ENCODE measurements around the gene NUP160.
"Not testable (repeated sequence)": the region's sequence is repeated elsewhere in the genome, so short reads cannot be mapped to it uniquely, and the experiment has no call there.

Gene NUP160

GRCh38 chr11:47775240-47775869 is 72.8 kb downstream of the NUP160 start:
- H3K4me3 ChIP-seq (ENCODE audit: low read length, poor library complexity, severe bottlenecking) = no peak overlapping the region
- H3K9me3 ChIP-seq (ENCODE audit: insufficient read depth, low read depth, low read length) = no peaks in the 10 kb centered on the region
- no peaks in the 10 kb centered on the region for H4K20me1 ChIP-seq (ENCODE audit: insufficient read depth, low read length, poor library complexity, severe bottlenecking)
- H3K4me1 ChIP-seq (ENCODE audit: insufficient read depth, low read length, poor library complexity, severe bottlenecking) = no peaks in the 10 kb centered on the region
- peaks cover 46% of the 10 kb centered on the region; the same call in 1 of the 2 replicates for H3K36me3 ChIP-seq (ENCODE audit: insufficient read depth, low read length)
- peaks cover 2% of the 10 kb centered on the region; the same call in 1 of the 2 replicates for H3F3A ChIP-seq (ENCODE audit: low read depth)
- no peaks in the 10 kb centered on the region for H3K9me2 ChIP-seq (replicated peaks; ENCODE audit: low read depth, low read length)
- no peaks in the 10 kb centered on the region for H3K27me3 ChIP-seq (ENCODE audit: insufficient read depth, low read length, poor library complexity, severe bottlenecking)
- H3K4me2 ChIP-seq (ENCODE audit: low read depth, low read length, poor library complexity, severe bottlenecking) = no peak overlapping the region
- no peaks in the 10 kb centered on the region for H3K79me2 ChIP-seq (ENCODE audit: insufficient read depth, low read length)
- no peak overlapping the region for H3K9ac ChIP-seq (ENCODE audit: low read depth, low read length, poor library complexity, severe bottlenecking)
- TF ChIP-seq CTCF (conservative IDR thresholded peaks at IDR 0.05; ENCODE audit: low read length) (no peak), EZH2phosphoT487 (IDR thresholded peaks at IDR 0.05; ENCODE audit: borderline replicate concordance) (no peak)
- H2AFZ ChIP-seq (ENCODE audit: low read length) = no peak overlapping the region

GRCh38 chr11:47773882-47774281 is 74.3 kb downstream of the NUP160 start:
- H3K79me2 ChIP-seq (ENCODE audit: insufficient read depth, low read length) = no peaks in the 10 kb centered on the region
- H3K4me3 ChIP-seq (ENCODE audit: low read length, poor library complexity, severe bottlenecking) = no peak overlapping the region
- H3K9ac ChIP-seq (ENCODE audit: low read depth, low read length, poor library complexity, severe bottlenecking) = no peak overlapping the region
- peaks cover 31% of the 10 kb centered on the region; the same call in 1 of the 2 replicates for H3K36me3 ChIP-seq (ENCODE audit: insufficient read depth, low read length)
- TF ChIP-seq EZH2phosphoT487 (IDR thresholded peaks at IDR 0.05; ENCODE audit: borderline replicate concordance) (no peak), CTCF (conservative IDR thresholded peaks at IDR 0.05; ENCODE audit: low read length) (no peak)
- H2AFZ ChIP-seq (ENCODE audit: low read length) = no peak overlapping the region
- no peaks in the 10 kb centered on the region for H3K4me1 ChIP-seq (ENCODE audit: insufficient read depth, low read length, poor library complexity, severe bottlenecking)
- H3K9me2 ChIP-seq (replicated peaks; ENCODE audit: low read depth, low read length) = no peaks in the 10 kb centered on the region
- H3K9me3 ChIP-seq (ENCODE audit: insufficient read depth, low read depth, low read length) = no peaks in the 10 kb centered on the region
- no peaks in the 10 kb centered on the region for H4K20me1 ChIP-seq (ENCODE audit: insufficient read depth, low read length, poor library complexity, severe bottlenecking)
- H3K27me3 ChIP-seq (ENCODE audit: insufficient read depth, low read length, poor library complexity, severe bottlenecking) = no peaks in the 10 kb centered on the region
- peaks cover 2% of the 10 kb centered on the region; the same call in 1 of the 2 replicates for H3F3A ChIP-seq (ENCODE audit: low read depth)
- no peak overlapping the region for H3K4me2 ChIP-seq (ENCODE audit: low read depth, low read length, poor library complexity, severe bottlenecking)

- H3K27me3 ChIP-seq (ENCODE audit: insufficient read depth, low read length, poor library complexity, severe bottlenecking); H3K9me3 ChIP-seq (ENCODE audit: insufficient read depth, low read depth, low read length); H3K36me3 ChIP-seq (ENCODE audit: insufficient read depth, low read length); H2AFZ ChIP-seq (ENCODE audit: low read length); H3K9ac ChIP-seq (ENCODE audit: low read depth, low read length, poor library complexity, severe bottlenecking); H3K4me2 ChIP-seq (ENCODE audit: low read depth, low read length, poor library complexity, severe bottlenecking); H3F3A ChIP-seq (ENCODE audit: low read depth); H3K9me2 ChIP-seq (replicated peaks; ENCODE audit: low read depth, low read length); H3K4me3 ChIP-seq (ENCODE audit: low read length, poor library complexity, severe bottlenecking): not testable (repeated sequence)
- Histone ChIP-seq H3K4me1 (ENCODE audit: insufficient read depth, low read length, poor library complexity, severe bottlenecking) (peaks cover 17% of the 10 kb centered on the region), H3K79me2 (ENCODE audit: insufficient read depth, low read length) (peaks cover 37% of the 10 kb centered on the region), H4K20me1 (ENCODE audit: insufficient read depth, low read length, poor library complexity, severe bottlenecking) (peaks cover 24% of the 10 kb centered on the region)
These were observed 78.6 kb downstream of the NUP160 start for GRCh38 chr11:47769556-47769955.

GRCh38 chr11:47768101-47768612 is 80.0 kb downstream of the NUP160 start:
- no peaks in the 10 kb centered on the region for H3K27me3 ChIP-seq (ENCODE audit: insufficient read depth, low read length, poor library complexity, severe bottlenecking)
- H3K79me2 ChIP-seq (ENCODE audit: insufficient read depth, low read length) = peaks cover 51% of the 10 kb centered on the region
- peak overlapping the region; percentile 88 for H3K4me2 ChIP-seq (ENCODE audit: low read depth, low read length, poor library complexity, severe bottlenecking)
- peaks cover 21% of the 10 kb centered on the region for H3K4me1 ChIP-seq (ENCODE audit: insufficient read depth, low read length, poor library complexity, severe bottlenecking)
- no peaks in the 10 kb centered on the region for H3K9me2 ChIP-seq (replicated peaks; ENCODE audit: low read depth, low read length)
- peak overlapping the region; percentile 47; the same call in 1 of the 2 replicates for H2AFZ ChIP-seq (ENCODE audit: low read length)
- H3K9me3 ChIP-seq (ENCODE audit: insufficient read depth, low read depth, low read length) = no peaks in the 10 kb centered on the region
- H3K9ac ChIP-seq (ENCODE audit: low read depth, low read length, poor library complexity, severe bottlenecking) = peak overlapping the region; percentile 100
- no peaks in the 10 kb centered on the region for H3F3A ChIP-seq (ENCODE audit: low read depth)
- peaks cover 4% of the 10 kb centered on the region; the same call in 1 of the 2 replicates for H3K36me3 ChIP-seq (ENCODE audit: insufficient read depth, low read length)
- TF ChIP-seq EZH2phosphoT487 (IDR thresholded peaks at IDR 0.05; ENCODE audit: borderline replicate concordance) (no peak), CTCF (conservative IDR thresholded peaks at IDR 0.05; ENCODE audit: low read length) (no peak; the same call in 1 of the 2 replicates)
- peaks cover 34% of the 10 kb centered on the region for H4K20me1 ChIP-seq (ENCODE audit: insufficient read depth, low read length, poor library complexity, severe bottlenecking)
- peak overlapping the region; percentile 88 for H3K4me3 ChIP-seq (ENCODE audit: low read length, poor library complexity, severe bottlenecking)
